Spleen (tissue), 11 donors: ENCODE measurements around the gene EXOC1L. TPM values are rescaled to one million over a fixed set of nuclear protein-coding genes. Genes with fewer than 3 reads are reported as not detected.

Experiments
- DNase-seq: peaks from one replicate; pipeline ENCODE4 v3.0.0-alpha.2; 2020
- H3K27ac ChIP-seq, 8 donors: fragments of 200-600 bp; sonication (generic) in 7 of 8; 1 replicate in 4 of 8; 2 replicates in 4 of 8; pipeline versions ENCODE4 v1.5.0 to v1.8.0; 2016 to 2021; ENCODE audit warnings: inconsistent platforms in 4 of 8, mild to moderate bottlenecking in 4 of 8, moderate library complexity in 1 of 8
- H3K27me3 ChIP-seq, 7 donors: fragments of 200-600 bp; sonication (generic) in 6 of 7; replicated peaks in 1 of 7; 1 replicate in 4 of 7; 2 replicates in 3 of 7; pipeline versions ENCODE4 v1.5.0 to v1.8.0; 2016 to 2021; ENCODE audit warnings: inconsistent platforms in 3 of 7, mild to moderate bottlenecking in 1 of 7
- H3K36me3 ChIP-seq, 6 donors: fragments of 200-600 bp; sonication (generic) in 5 of 6; 1 replicate in 4 of 6; 2 replicates in 2 of 6; pipeline versions ENCODE4 v1.5.0 to v1.8.0; 2016 to 2021; ENCODE audit warnings: inconsistent platforms in 2 of 6
- H3K4me1 ChIP-seq, 6 donors: fragments of 200-600 bp; sonication (generic) in 5 of 6; 1 replicate in 3 of 6; 2 replicates in 3 of 6; pipeline versions ENCODE4 v1.5.0 to v1.8.0; 2016 to 2021; ENCODE audit warnings: inconsistent platforms in 3 of 6
- H3K4me3 ChIP-seq, 8 donors: fragments of 200-600 bp; sonication (generic) in 7 of 8; 1 replicate in 4 of 8; 2 replicates in 4 of 8; pipeline versions ENCODE4 v1.5.0 to v1.8.0; 2016 to 2021; ENCODE audit warnings: inconsistent platforms in 4 of 8, mild to moderate bottlenecking in 4 of 8, moderate library complexity in 2 of 8
- H3K9me3 ChIP-seq, 8 donors: fragments of 200-600 bp; sonication (generic) in 7 of 8; 1 replicate in 4 of 8; 2 replicates in 4 of 8; pipeline versions ENCODE4 v1.5.0 to v1.8.0; 2016 to 2021; ENCODE audit warnings: inconsistent platforms in 4 of 8
- CTCF ChIP-seq, 11 experiments: fragments of 200-600 bp in 7 of 11; fragments of 450-650 bp in 4 of 11; sonication (generic) in 4 of 11; IDR thresholded peaks in 8 of 11; conservative IDR thresholded peaks in 3 of 11; 1 replicate in 7 of 11; 2 replicates in 4 of 11; pipeline versions ENCODE4 v1.4.0 to v1.8.0; 2016 to 2021; ENCODE audit warnings: antibody characterized with exemption in 11 of 11, inconsistent platforms in 4 of 11, mild to moderate bottlenecking in 1 of 11
- POLR2A ChIP-seq, 3 donors: fragments of 450-650 bp; IDR thresholded peaks; one replicate each; pipeline ENCODE4 v1.5.1; 2017; ENCODE audit warnings: antibody characterized with exemption in 3 of 3, mild to moderate bottlenecking in 1 of 3
- POLR2AphosphoS5 ChIP-seq, 3 donors: sonication (generic); formaldehyde crosslinking; IDR thresholded peaks; one replicate each; pipeline ENCODE4 v1.5.1; 2017; ENCODE audit warnings: antibody characterized with exemption in 3 of 3
- WGBS, 5 donors: extraction: QIAGEN DNeasy Blood & Tissue Kit in 3 of 5; methylation state at CpG; one replicate each; pipeline versions ENCODE4 v1.1.5 to v1.1.7; 2013 to 2018; 5-methylcytosine and 5-hydroxymethylcytosine counted together
- intact Hi-C: fragments of 100-400 bp; cut with DNase I; formaldehyde crosslinking; loops from one replicate; pipeline ENCODE4 v1.15.0; 2023; ENCODE audit warnings: low total_unique reads
- polyA plus RNA-seq, 3 donors: library from polyadenylated mRNA; stranded (reverse); fragments of 200-250 nt; gene quantifications; one replicate each; pipeline ENCODE4 v1.2.1, GENCODE V29; 2013
- total RNA-seq, 7 donors: library from RNA; depleted of rRNA in 3 of 7; stranded (reverse); fragments of >200 nt in 3 of 7; fragmentation: NEBNext Ultra II Directional in 4 of 7; extraction: Animal tissue kit (Norgen Biotek cat#: 25700) in 4 of 7; gene quantifications; one replicate each; pipeline versions ENCODE4 v1.1.0 to v1.2.1, GENCODE V29; 2016 to 2021
- donor health status: healthy with polysubstance abuse.
- donor health status: DM: no; HTN: no; CAD: no; lungs with moderate emphysema.
- donor health status: DM: no; HTN: no; CAD: no.
- donor health status: Bipolar disorder and iron deficiency.
- donor health status: healthy.
- donor health status: DM: no; HTN: no; CAD: no.
- donor health status: DM: yes; HTN: yes; CAD: no.

EXOC1L gene
- total and polyA plus RNA-seq, 10 donors = not detected

- no peak for DNase-seq
- intact Hi-C loops = no loop called here
- no peaks in the 10 kb centered on the region for H3K36me3 ChIP-seq
- TF ChIP-seq POLR2AphosphoS5 (IDR thresholded peaks at IDR 0.05) (no peak), POLR2A (IDR thresholded peaks at IDR 0.05) (no peak), CTCF (IDR thresholded peaks at IDR 0.05 in 8 of 11, conservative IDR thresholded peaks at IDR 0.05 in 3 of 11) (no peak)
- no peak overlapping the region for H3K4me3 ChIP-seq
- WGBS, 5 donors = 55 to 69% (median 63%) methylated on average over 4 of the region's 4 CpGs
- no peaks in the 10 kb centered on the region for H3K4me1 ChIP-seq
- H3K27ac ChIP-seq = no peak overlapping the region
- peaks cover 0 to 21% (median 0%) of the 10 kb centered on the region in 7 donors for H3K27me3 ChIP-seq
- no peaks in the 10 kb centered on the region for H3K9me3 ChIP-seq
These were observed 11.1 kb downstream of the EXOC1L start for GRCh38 chr4:55830716-55831115.

DNA sequence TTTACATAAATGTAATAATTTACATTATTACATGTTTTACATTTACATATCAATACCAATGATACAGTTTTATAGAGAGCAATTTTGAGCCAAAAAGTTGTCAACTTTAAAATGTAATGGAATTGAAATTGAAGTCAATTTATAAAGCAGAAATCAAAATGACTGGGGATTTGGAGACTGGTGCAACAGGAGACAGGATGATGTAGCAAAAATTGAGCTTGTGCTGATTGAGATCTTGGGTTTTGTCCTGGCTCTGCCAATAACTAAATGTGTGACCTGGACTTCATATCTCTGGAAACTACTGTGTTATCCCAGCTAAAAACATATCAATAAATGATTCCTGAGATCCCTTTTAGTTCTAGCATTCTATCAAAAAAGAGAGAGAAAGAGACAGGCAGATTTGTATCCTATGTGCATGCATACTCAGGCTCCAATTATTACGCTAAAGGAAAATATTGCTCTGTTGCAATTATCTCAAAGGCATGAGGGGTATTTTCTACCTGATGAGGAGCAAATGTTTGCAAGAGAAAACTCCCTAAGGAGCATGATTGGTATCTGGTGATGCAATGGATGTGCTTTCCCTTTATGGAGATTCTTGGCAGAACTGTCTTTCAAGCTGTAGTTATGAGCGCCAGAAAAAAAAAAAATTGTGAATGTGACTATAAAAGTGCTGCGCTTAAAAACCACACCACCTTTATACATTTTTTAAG is 14.7 kb downstream of the EXOC1L start:
- H3K9me3 ChIP-seq = peaks cover 0 to 18% (median 11%) of the 10 kb centered on the region in 8 donors
- no peaks in the 10 kb centered on the region for H3K4me1 ChIP-seq
- intact Hi-C loops = no loop called here
- TF ChIP-seq CTCF (IDR thresholded peaks at IDR 0.05 in 8 of 11, conservative IDR thresholded peaks at IDR 0.05 in 3 of 11) = no peak
- TF ChIP-seq POLR2AphosphoS5 (IDR thresholded peaks at IDR 0.05) = no peak
- TF ChIP-seq POLR2A (IDR thresholded peaks at IDR 0.05) = no peak
- H3K27me3 ChIP-seq = peaks cover 0 to 21% (median 0%) of the 10 kb centered on the region in 7 donors
- no peaks in the 10 kb centered on the region for H3K36me3 ChIP-seq
- no peak overlapping the region for H3K27ac ChIP-seq
- no peak overlapping the region for H3K4me3 ChIP-seq
- no peak for DNase-seq
- 89 to 97% (median 96%) methylated on average over 3 of the region's 3 CpGs for WGBS, 5 donors

GRCh38 chr4:55837903-55838302 is 18.3 kb downstream of the EXOC1L start:
- Histone ChIP-seq H3K27ac (no peak overlapping the region), H3K4me3 (no peak overlapping the region), H3K4me1 (no peaks in the 10 kb centered on the region), H3K36me3 (no peaks in the 10 kb centered on the region), H3K9me3 (peaks cover 0 to 18% (median 11%) of the 10 kb centered on the region in 8 donors), H3K27me3 (peaks cover 0 to 32% (median 0%) of the 10 kb centered on the region in 7 donors)
- intact Hi-C loops = no loop called here
- WGBS, 5 donors = 59 to 78% (median 67%) methylated on average over 1 of the region's 1 CpG
- TF ChIP-seq CTCF (IDR thresholded peaks at IDR 0.05 in 8 of 11, conservative IDR thresholded peaks at IDR 0.05 in 3 of 11) (no peak), POLR2A (IDR thresholded peaks at IDR 0.05) (no peak), POLR2AphosphoS5 (IDR thresholded peaks at IDR 0.05) (no peak)
- DNase-seq = no peak

- H3K9me3 ChIP-seq = peaks cover 0 to 18% (median 11%) of the 10 kb centered on the region in 8 donors
- no peak for TF ChIP-seq POLR2A (IDR thresholded peaks at IDR 0.05)
- no peak for TF ChIP-seq CTCF (IDR thresholded peaks at IDR 0.05 in 8 of 11, conservative IDR thresholded peaks at IDR 0.05 in 3 of 11)
- no peak for TF ChIP-seq POLR2AphosphoS5 (IDR thresholded peaks at IDR 0.05)
- no peak overlapping the region for H3K27ac ChIP-seq
- intact Hi-C loops = no loop called here
- DNase-seq = no peak
- no peak overlapping the region for H3K4me3 ChIP-seq
- H3K27me3 ChIP-seq = peaks cover 0 to 32% (median 0%) of the 10 kb centered on the region in 7 donors
- no peaks in the 10 kb centered on the region for H3K4me1 ChIP-seq
- 75 to 91% (median 86%) methylated on average over 1 of the region's 1 CpG for WGBS, 5 donors
- H3K36me3 ChIP-seq = no peaks in the 10 kb centered on the region
These were observed 18.8 kb downstream of the EXOC1L start for GRCh38 chr4:55838356-55838755.
